Measurements from ENCODE around the gene CIB1.
A peak's percentile ranks its signal among the peaks of the same experiment; 100 is the strongest.

The CIB1 gene

GRCh38 chr15:90240856-90241255 lies 7.1 kb upstream of the CIB1 start:
- no peak for DNase-seq (ENCODE audit: low read depth)

- DNase-seq (ENCODE audit: low read depth): no peak
Observed at GRCh38 chr15:90239371-90239770, 5.6 kb upstream of the CIB1 start.

GRCh38 chr15:90234096-90234988 lies 601 bp upstream of the CIB1 start, which contains the start of gene GDPGP1:
Gene GDPGP1 (plus strand): TSS chr15:90234209. CDS start chr15:90240909, 6,700 bp downstream.
- DNase-seq (ENCODE audit: low read depth): peak; percentile 74

GRCh38 chr15:90232941-90233386 lies 777 bp downstream of the CIB1 start:
- peak; percentile 10 for DNase-seq (ENCODE audit: low read depth)

- DNase-seq (ENCODE audit: low read depth): no peak
Observed at GRCh38 chr15:90232196-90232595, 1.5 kb downstream of the CIB1 start.

GRCh38 chr15:90231028-90232017 lies 2.4 kb downstream of the CIB1 start:
- no peak for DNase-seq (ENCODE audit: low read depth)

GRCh38 chr15:90230610-90231009 lies 3.1 kb downstream of the CIB1 start:
- DNase-seq (ENCODE audit: low read depth): no peak

- no peak for DNase-seq (ENCODE audit: low read depth)
Observed at GRCh38 chr15:90230071-90230494, 3.7 kb downstream of the CIB1 start.

GRCh38 chr15:90228960-90229359 lies 4.8 kb downstream of the CIB1 start:
- DNase-seq (ENCODE audit: low read depth): no peak

- DNase-seq (ENCODE audit: low read depth): no peak
Observed at GRCh38 chr15:90227816-90228772, 5.6 kb downstream of the CIB1 start.

GRCh38 chr15:90227336-90227735 lies 6.4 kb downstream of the CIB1 start:
- no peak for DNase-seq (ENCODE audit: low read depth)

GRCh38 chr15:90225504-90226234 lies 8.1 kb downstream of the CIB1 start:
- DNase-seq (ENCODE audit: low read depth): no peak

- DNase-seq (ENCODE audit: low read depth): no peak
Observed at GRCh38 chr15:90225047-90225446, 8.7 kb downstream of the CIB1 start.

GRCh38 chr15:90223441-90224165 lies 10.1 kb downstream of the CIB1 start:
- no peak for DNase-seq (ENCODE audit: low read depth)

GRCh38 chr15:90222547-90222946 lies 11.2 kb downstream of the CIB1 start:
- no peak for DNase-seq (ENCODE audit: low read depth)

GRCh38 chr15:90221246-90221900 lies 12.4 kb downstream of the CIB1 start:
- no peak for DNase-seq (ENCODE audit: low read depth)

- DNase-seq (ENCODE audit: low read depth): no peak
Observed at GRCh38 chr15:90219421-90220141, 14.2 kb downstream of the CIB1 start.

GRCh38 chr15:90217671-90218394 lies 15.9 kb downstream of the CIB1 start:
- no peak for DNase-seq (ENCODE audit: low read depth)

Measured in HS-5 (cell line).